DND-41 (cell line): ENCODE results near the gene OSTM1.
"Not testable (repeated sequence)": the region's sequence is repeated elsewhere in the genome, so short reads cannot be mapped to it uniquely, and the experiment has no call there.

Experiments
- ATAC-seq: fragments of 200-7000 bp; cut with Tn5 transposase; 3 replicates; pipeline ENCODE4 v1.9.1; 2021; ENCODE audit warnings: low read depth; ENCODE audit not compliant: insufficient read depth
- DNase-seq: peaks from one replicate; pipeline ENCODE4 v3.0.0-alpha.2; 2020
- H2AFZ ChIP-seq: 2 replicates; pipeline ENCODE4 v1.6.0; 2012; ENCODE audit warnings: low read depth, low read length
- H3K27ac ChIP-seq: 2 replicates; pipeline ENCODE4 v1.5.1; 2012; ENCODE audit warnings: low read length, inconsistent platforms
- H3K27me3 ChIP-seq: fragments of 200-600 bp; sonication (generic); 2 replicates; pipeline ENCODE4 v1.6.0; 2012; ENCODE audit warnings: low read length, mild to moderate bottlenecking, inconsistent platforms; ENCODE audit not compliant: insufficient read depth, poor library complexity
- H3K36me3 ChIP-seq: 2 replicates; pipeline ENCODE4 v1.5.1; 2012; ENCODE audit warnings: low read length, inconsistent platforms; ENCODE audit not compliant: insufficient read depth
- H3K4me1 ChIP-seq: 2 replicates; pipeline ENCODE4 v1.5.1; 2012; ENCODE audit warnings: mild to moderate bottlenecking, low read length; ENCODE audit not compliant: insufficient read depth
- H3K4me2 ChIP-seq: 2 replicates; pipeline ENCODE4 v1.6.0; 2012; ENCODE audit warnings: mild to moderate bottlenecking, moderate library complexity, low read length, inconsistent platforms; ENCODE audit not compliant: insufficient read depth
- H3K4me3 ChIP-seq, 2 experiments: fragments of 200-600 bp in 1 of 2; shearing (Covaris generic) in 1 of 2; 2 replicates each; pipeline ENCODE4 v1.5.1; 2012 to 2016; ENCODE audit warnings: inconsistent platforms in 2 of 2, low read length in 2 of 2, mild to moderate bottlenecking in 2 of 2, low read depth in 1 of 2, moderate library complexity in 1 of 2
- H3K79me2 ChIP-seq: 2 replicates; pipeline ENCODE4 v1.6.0; 2012; ENCODE audit warnings: low read length, inconsistent platforms; ENCODE audit not compliant: insufficient read depth
- H3K9ac ChIP-seq: 2 replicates; pipeline ENCODE4 v1.6.0; 2012; ENCODE audit warnings: low read depth, mild to moderate bottlenecking, inconsistent platforms, low read length, moderate library complexity
- H3K9me3 ChIP-seq: 2 replicates; pipeline ENCODE4 v1.5.1; 2012; ENCODE audit warnings: low read length, moderate library complexity, mild to moderate bottlenecking, inconsistent platforms; ENCODE audit not compliant: insufficient read depth, severe bottlenecking
- H4K20me1 ChIP-seq: 2 replicates; pipeline ENCODE4 v1.6.0; 2012; ENCODE audit warnings: low read length; ENCODE audit not compliant: insufficient read depth
- CTCF ChIP-seq: IDR thresholded peaks from 2 replicates; pipeline ENCODE4 v1.5.1; 2012; ENCODE audit warnings: borderline replicate concordance, low read length, moderate library complexity, mild to moderate bottlenecking; ENCODE audit not compliant: poor library complexity, severe bottlenecking; ENCODE audit errors: extremely low read depth
- EZH2 ChIP-seq: IDR thresholded peaks from 3 replicates; pipeline ENCODE4 v1.6.1; 2012; ENCODE audit warnings: borderline replicate concordance, low read depth, mild to moderate bottlenecking, moderate library complexity, low read length, inconsistent platforms; ENCODE audit not compliant: severe bottlenecking

The OSTM1 gene

GRCh38 chr6:108001696-108002231 lies 72.8 kb downstream of the OSTM1 start:
- Histone ChIP-seq H3K27ac (no peak overlapping the region), H4K20me1 (no peaks in the 10 kb centered on the region), H3K27me3 (no peaks in the 10 kb centered on the region)

GRCh38 chr6:108000259-108000658 lies 74.3 kb downstream of the OSTM1 start:
- not testable (repeated sequence) for H3K4me3 ChIP-seq, H3K27me3 ChIP-seq, H3K4me2 ChIP-seq, H4K20me1 ChIP-seq, DNase-seq, H3K79me2 ChIP-seq, H3K36me3 ChIP-seq, H2AFZ ChIP-seq, H3K9me3 ChIP-seq, ATAC-seq, H3K27ac ChIP-seq, H3K4me1 ChIP-seq, H3K9ac ChIP-seq

More at GRCh38 chr6:108001696-108002231, 72.8 kb downstream of the OSTM1 start:
- Histone ChIP-seq H3K36me3 (no peaks in the 10 kb centered on the region), H3K9me3 (no peaks in the 10 kb centered on the region), H3K4me3 (no peak overlapping the region), H3K4me2 (no peak overlapping the region), H3K4me1 (no peaks in the 10 kb centered on the region), H2AFZ (no peak overlapping the region), H3K9ac (no peak overlapping the region), H3K79me2 (no peaks in the 10 kb centered on the region)
- no peak for ATAC-seq
- no peak for DNase-seq
- no peak for TF ChIP-seq CTCF
- no peak for TF ChIP-seq EZH2

- ATAC-seq (no peak), DNase-seq (no peak)
- Histone ChIP-seq H3K4me2 (no peak overlapping the region), H3K4me1 (no peaks in the 10 kb centered on the region), H3K9me3 (no peaks in the 10 kb centered on the region), H4K20me1 (no peaks in the 10 kb centered on the region), H3K9ac (no peak overlapping the region), H3K4me3 (no peak overlapping the region), H2AFZ (no peak overlapping the region), H3K27me3 (no peaks in the 10 kb centered on the region), H3K27ac (no peak overlapping the region), H3K79me2 (no peaks in the 10 kb centered on the region), H3K36me3 (no peaks in the 10 kb centered on the region)
- TF ChIP-seq EZH2 (no peak), CTCF (no peak)
These were observed 75.2 kb downstream of the OSTM1 start for GRCh38 chr6:107999341-107999740.

- H3K4me2 ChIP-seq: no peak overlapping the region
- H3K4me3 ChIP-seq: no peak overlapping the region
- no peaks in the 10 kb centered on the region for H4K20me1 ChIP-seq
- no peak for TF ChIP-seq EZH2
- no peak for TF ChIP-seq CTCF
- ATAC-seq (no peak), DNase-seq (no peak)
- no peaks in the 10 kb centered on the region for H3K79me2 ChIP-seq
- no peaks in the 10 kb centered on the region for H3K27me3 ChIP-seq
- H3K9me3 ChIP-seq: no peaks in the 10 kb centered on the region
- H3K9ac ChIP-seq: no peak overlapping the region
- H3K36me3 ChIP-seq: no peaks in the 10 kb centered on the region
- no peak overlapping the region for H2AFZ ChIP-seq
- no peaks in the 10 kb centered on the region for H3K4me1 ChIP-seq
- no peak overlapping the region for H3K27ac ChIP-seq
These were observed 82.6 kb downstream of the OSTM1 start for GRCh38 chr6:107991772-107992550.
